Testis (tissue), 2 donors: Measurements from ENCODE around the gene C4BPB.

ENCODE experiments used
- CTCF ChIP-seq, 3 experiments: fragments of 450-650 bp in 2 of 3; fragments of 200-600 bp in 1 of 3; sonication (generic) in 1 of 3; IDR thresholded peaks; one replicate each; pipeline ENCODE4 v1.5.1; 2016 to 2019; ENCODE audit warnings: antibody characterized with exemption in 3 of 3, mild to moderate bottlenecking in 2 of 3, moderate library complexity in 1 of 3
- POLR2A ChIP-seq: fragments of 450-650 bp; IDR thresholded peaks from one replicate; pipeline ENCODE4 v1.6.1; 2017; ENCODE audit warnings: antibody characterized with exemption, mild to moderate bottlenecking, moderate library complexity

GRCh38 chr1:207076181-207076955 lies 12.3 kb upstream of the C4BPB start:
- TF ChIP-seq CTCF (IDR thresholded peaks at IDR 0.05) (no peak), POLR2A (no peak)
